RWPE2 (cell line): ENCODE measurements around the gene SLC12A2.

Experiments used
- ATAC-seq: fragments of 200-7000 bp; cut with Tn5 transposase; 3 replicates; pipeline ENCODE4 v1.9.1; 2021; ENCODE audit warnings: low read depth
- DNase-seq: peaks from one replicate; pipeline ENCODE4 v3.0.0-alpha.2; 2020; ENCODE audit warnings: low spot score
- H3K27ac ChIP-seq: fragments of 450-650 bp; 2 replicates; pipeline ENCODE4 v1.5.1; 2017; ENCODE audit warnings: mild to moderate bottlenecking; ENCODE audit not compliant: poor library complexity, severe bottlenecking
- H3K27me3 ChIP-seq: fragments of 250-450 bp; sonication (Bioruptor Pico); 2 replicates; pipeline ENCODE4 v1.5.1; 2021; ENCODE audit warnings: mild to moderate bottlenecking, moderate library complexity; ENCODE audit not compliant: insufficient read depth, poor library complexity, severe bottlenecking
- H3K36me3 ChIP-seq: fragments of 250-450 bp; sonication (Bioruptor Pico); 2 replicates; pipeline ENCODE4 v1.5.1; 2020; ENCODE audit warnings: low read depth, mild to moderate bottlenecking, moderate library complexity
- H3K4me1 ChIP-seq: fragments of 250-450 bp; sonication (Bioruptor Pico); 2 replicates; pipeline ENCODE4 v1.5.1; 2021; ENCODE audit warnings: mild to moderate bottlenecking, moderate library complexity; ENCODE audit not compliant: insufficient read depth, poor library complexity, severe bottlenecking
- H3K4me3 ChIP-seq: fragments of 250-450 bp; sonication (Bioruptor Pico); 2 replicates; pipeline ENCODE4 v1.5.1; 2021; ENCODE audit warnings: mild to moderate bottlenecking, moderate library complexity; ENCODE audit not compliant: severe bottlenecking
- H3K9me3 ChIP-seq: fragments of 250-450 bp; sonication (Bioruptor Pico); 2 replicates; pipeline ENCODE4 v1.5.1; 2021; ENCODE audit warnings: mild to moderate bottlenecking, moderate library complexity; ENCODE audit not compliant: severe bottlenecking
- CTCF ChIP-seq: fragments of 450-650 bp; IDR thresholded peaks from one replicate; pipeline ENCODE4 v1.5.1; 2017; ENCODE audit warnings: mild to moderate bottlenecking, moderate library complexity; ENCODE audit not compliant: poor library complexity, severe bottlenecking

SLC12A2 gene

DNA sequence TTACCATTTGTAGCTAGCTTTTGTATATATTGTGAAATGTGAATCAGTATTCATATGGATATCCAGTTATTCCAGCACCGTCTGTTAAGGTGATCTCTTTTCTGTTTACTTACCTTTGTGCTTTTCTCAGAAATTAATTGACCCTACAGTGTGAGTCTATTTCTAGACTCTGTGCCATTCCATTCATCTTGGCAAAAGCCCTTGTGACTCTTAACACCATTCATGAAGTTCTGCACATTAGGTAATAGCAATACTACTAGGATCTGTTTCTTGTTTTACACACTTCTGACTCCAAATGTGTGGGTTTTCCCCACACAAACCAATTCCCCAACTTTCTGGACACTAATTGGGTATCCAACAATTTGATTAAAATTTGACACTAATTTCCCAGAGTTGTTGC is 40.4 kb downstream of the SLC12A2 start:
- Histone ChIP-seq H3K27me3 (no peaks in the 10 kb centered on the region), H3K4me1 (peaks cover 7% of the 10 kb centered on the region), H3K27ac (no peak overlapping the region), H3K36me3 (peaks cover 6% of the 10 kb centered on the region; the same call in 1 of the 2 replicates), H3K9me3 (peaks cover 4% of the 10 kb centered on the region), H3K4me3 (no peak overlapping the region)
- TF ChIP-seq CTCF, result no peak
- DNase-seq (no peak), ATAC-seq (no peak)

DNA sequence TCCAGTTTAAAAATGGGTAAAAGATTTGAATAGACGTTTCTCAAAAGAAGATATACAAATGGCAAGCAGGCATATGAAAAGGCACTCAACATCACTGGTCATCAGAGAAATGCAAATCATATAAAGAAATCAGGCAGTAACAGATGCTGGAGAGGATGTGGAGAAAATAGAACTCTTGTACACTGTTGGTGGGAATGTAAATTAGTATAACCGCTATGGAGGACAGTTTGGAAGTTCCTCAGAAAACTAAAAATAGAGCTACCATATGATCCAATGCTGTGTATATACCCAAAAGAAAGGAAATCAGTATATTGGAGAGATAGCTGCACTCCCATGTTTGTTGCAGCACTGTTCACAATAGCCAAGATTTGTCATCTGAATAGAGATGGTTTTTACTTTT is 42.7 kb downstream of the SLC12A2 start:
- H3K9me3 ChIP-seq, result no peaks in the 10 kb centered on the region
- ATAC-seq (no peak), DNase-seq (no peak)
- peaks cover 7% of the 10 kb centered on the region for H3K4me1 ChIP-seq
- peaks cover 6% of the 10 kb centered on the region; the same call in 1 of the 2 replicates for H3K36me3 ChIP-seq
- H3K27me3 ChIP-seq, result no peaks in the 10 kb centered on the region
- TF ChIP-seq CTCF, result no peak
- no peak overlapping the region for H3K4me3 ChIP-seq
- no peak overlapping the region for H3K27ac ChIP-seq

- H3K36me3 ChIP-seq, result peaks cover 10% of the 10 kb centered on the region
- TF ChIP-seq CTCF, result no peak
These were observed 48.9 kb downstream of the SLC12A2 start for GRCh38 chr5:128132499-128132898.

DNA sequence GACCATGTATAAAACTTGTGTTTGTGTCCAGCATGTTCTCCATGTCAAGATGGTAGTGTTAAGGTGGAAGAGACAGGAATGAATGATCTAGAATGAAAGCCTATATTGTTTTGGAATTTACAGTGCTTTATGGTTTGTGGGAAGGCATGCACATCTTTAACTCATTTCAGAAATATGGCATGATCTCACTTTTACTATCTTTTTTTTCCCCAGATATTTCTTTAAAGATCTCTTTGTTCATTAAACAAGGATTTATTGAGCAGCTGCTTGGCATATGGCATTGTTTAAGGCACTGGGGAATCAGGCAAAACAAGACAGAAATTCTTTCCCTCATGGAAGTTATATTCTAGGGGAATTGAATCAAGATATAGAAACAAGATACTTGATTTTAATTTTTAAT is 51.7 kb downstream of the SLC12A2 start:
- DNase-seq, result no peak
- TF ChIP-seq CTCF, result no peak
- no peaks in the 10 kb centered on the region for H3K4me1 ChIP-seq
- no peak overlapping the region for H3K27ac ChIP-seq
- ATAC-seq, result no peak
- no peaks in the 10 kb centered on the region for H3K9me3 ChIP-seq
- no peaks in the 10 kb centered on the region for H3K27me3 ChIP-seq
- H3K36me3 ChIP-seq, result peaks cover 25% of the 10 kb centered on the region
- H3K4me3 ChIP-seq, result no peak overlapping the region

More at GRCh38 chr5:128132499-128132898, 48.9 kb downstream of the SLC12A2 start:
- no peak overlapping the region for H3K4me3 ChIP-seq
- no peak for DNase-seq
- H3K4me1 ChIP-seq, result no peaks in the 10 kb centered on the region
- no peaks in the 10 kb centered on the region for H3K27me3 ChIP-seq
- H3K9me3 ChIP-seq, result no peaks in the 10 kb centered on the region
- H3K27ac ChIP-seq, result no peak overlapping the region
- ATAC-seq, result no peak

- H3K27ac ChIP-seq, result no peak overlapping the region
- H3K4me3 ChIP-seq, result no peak overlapping the region
- H3K27me3 ChIP-seq, result no peaks in the 10 kb centered on the region
- ATAC-seq, result no peak
- DNase-seq, result no peak
- H3K4me1 ChIP-seq, result no peaks in the 10 kb centered on the region
- no peaks in the 10 kb centered on the region for H3K9me3 ChIP-seq
- no peak for TF ChIP-seq CTCF
- peaks cover 33% of the 10 kb centered on the region for H3K36me3 ChIP-seq
These were observed 60.3 kb downstream of the SLC12A2 start for GRCh38 chr5:128143911-128144310.
